Right lobe of liver (tissue), 6 donors: Measurements from ENCODE around the gene FADS2. TPM values are rescaled to one million over a fixed set of nuclear protein-coding genes. Genes with fewer than 3 reads are reported as not detected.
A peak's percentile ranks its signal among the peaks of the same experiment; 100 is the strongest.

Experiments
- ATAC-seq, 4 donors: fragments of 200-7000 bp; cut with Tn5 transposase; one replicate each; pipeline ENCODE4 v1.9.1; 2020; ENCODE audit warnings: mild to moderate bottlenecking in 4 of 4, moderate library complexity in 4 of 4
- DNase-seq, 3 donors: peaks; one replicate each; pipeline ENCODE4 v3.0.0-alpha.2; 2020
- H3K27ac ChIP-seq, 3 donors: fragments of 200-600 bp; one replicate each; pipeline ENCODE4 v1.8.0; 2022
- H3K27me3 ChIP-seq, 2 donors: fragments of 200-600 bp; one replicate each; pipeline ENCODE4 v1.8.0; 2022
- H3K36me3 ChIP-seq, 4 donors: fragments of 200-600 bp; sonication (generic) in 1 of 4; one replicate each; pipeline versions ENCODE4 v1.5.1 to v1.8.0; 2017 to 2022; ENCODE audit warnings: control low read depth in 1 of 4
- H3K4me1 ChIP-seq, 4 donors: fragments of 200-600 bp; sonication (generic) in 1 of 4; one replicate each; pipeline versions ENCODE4 v1.5.1 to v1.8.0; 2017 to 2022; ENCODE audit warnings: control low read depth in 1 of 4
- H3K4me3 ChIP-seq, 3 donors: fragments of 200-600 bp; one replicate each; pipeline ENCODE4 v1.8.0; 2022
- H3K9me3 ChIP-seq, 4 donors: fragments of 200-600 bp; sonication (generic) in 1 of 4; one replicate each; pipeline versions ENCODE4 v1.5.1 to v1.8.0; 2017 to 2022; ENCODE audit warnings: control low read depth in 1 of 4
- POLR2A ChIP-seq: fragments of 450-650 bp; IDR thresholded peaks from one replicate; pipeline ENCODE4 v1.6.1; 2017; ENCODE audit warnings: antibody characterized with exemption, mild to moderate bottlenecking
- WGBS: methylation state at CpG from one replicate; pipeline ENCODE4 v1.1.6; 2018; ENCODE audit warnings: low coverage, low lambda C conversion rate; ENCODE audit not compliant: insufficient coverage; ENCODE audit errors: missing lambda C conversion rate; 5-methylcytosine and 5-hydroxymethylcytosine counted together
- intact Hi-C, 2 donors: fragments of 100-400 bp; cut with DNase I; formaldehyde crosslinking; loops; one replicate each; pipeline versions ENCODE4 v1.11.2 to v1.14.1; 2022
- total RNA-seq, 6 experiments: library from RNA; depleted of rRNA in 2 of 6; stranded (reverse); fragments of >200 nt in 2 of 6; fragmentation: NEBNext Ultra II Directional in 3 of 6; extraction: Animal tissue kit (Norgen Biotek cat#: 25700) in 3 of 6; gene quantifications; one replicate each; pipeline versions ENCODE4 v1.1.0 to v1.2.4, GENCODE V29; 2016 to 2023
- TF ChIP-seq, protein P1 (sequence below), 4 donors: fragments of 200-600 bp in 3 of 4; fragments of 450-650 bp in 1 of 4; IDR thresholded peaks; one replicate each; pipeline versions ENCODE4 v1.5.1 to v1.8.0; 2016 to 2022; ENCODE audit warnings: antibody characterized with exemption in 4 of 4, mild to moderate bottlenecking in 2 of 4
- donor health status: DM: no; HTN: yes; CAD: no.
- donor health status: DM: no; HTN: no; CAD: no.
- donor health status: DM: no; HTN: no; CAD: no.
- donor health status: DM: no; HTN: yes; CAD: no.
- donor health status: DM: no; HTN: yes; CAD: no.

Gene FADS2
- total RNA-seq, 6 experiments from 2014 or later: 4.2 to 166 (median 110) TPM

- intact Hi-C loops: loop anchor here (10.0 kb wide), 2 partner anchors 153 to 283 kb away; no protein-coding TSS in a partner anchor
- no peaks in the 10 kb centered on the region for H3K9me3 ChIP-seq
- TF ChIP-seq, protein P1, sequence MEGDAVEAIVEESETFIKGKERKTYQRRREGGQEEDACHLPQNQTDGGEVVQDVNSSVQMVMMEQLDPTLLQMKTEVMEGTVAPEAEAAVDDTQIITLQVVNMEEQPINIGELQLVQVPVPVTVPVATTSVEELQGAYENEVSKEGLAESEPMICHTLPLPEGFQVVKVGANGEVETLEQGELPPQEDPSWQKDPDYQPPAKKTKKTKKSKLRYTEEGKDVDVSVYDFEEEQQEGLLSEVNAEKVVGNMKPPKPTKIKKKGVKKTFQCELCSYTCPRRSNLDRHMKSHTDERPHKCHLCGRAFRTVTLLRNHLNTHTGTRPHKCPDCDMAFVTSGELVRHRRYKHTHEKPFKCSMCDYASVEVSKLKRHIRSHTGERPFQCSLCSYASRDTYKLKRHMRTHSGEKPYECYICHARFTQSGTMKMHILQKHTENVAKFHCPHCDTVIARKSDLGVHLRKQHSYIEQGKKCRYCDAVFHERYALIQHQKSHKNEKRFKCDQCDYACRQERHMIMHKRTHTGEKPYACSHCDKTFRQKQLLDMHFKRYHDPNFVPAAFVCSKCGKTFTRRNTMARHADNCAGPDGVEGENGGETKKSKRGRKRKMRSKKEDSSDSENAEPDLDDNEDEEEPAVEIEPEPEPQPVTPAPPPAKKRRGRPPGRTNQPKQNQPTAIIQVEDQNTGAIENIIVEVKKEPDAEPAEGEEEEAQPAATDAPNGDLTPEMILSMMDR (IDR thresholded peaks at IDR 0.05): peak in 1 of 4 donors; percentile 2
- no peak for TF ChIP-seq POLR2A
- peak in 1 of 3 donors; percentile 51 for DNase-seq
- H3K36me3 ChIP-seq: peaks cover 0 to 31% (median 15%) of the 10 kb centered on the region in 4 donors
- H3K27ac ChIP-seq: peak overlapping the region; percentile 97 to 98 (median 98)
- peaks cover 0 to 13% (median 3%) of the 10 kb centered on the region in 4 donors for H3K4me1 ChIP-seq
- 3% methylated on average over 13 of the region's 14 CpGs for WGBS
- peak; percentile 27 to 62 (median 40) for ATAC-seq
- H3K4me3 ChIP-seq: peak overlapping the region; percentile 67 to 97 (median 76)
- no peaks in the 10 kb centered on the region for H3K27me3 ChIP-seq
Observed at GRCh38 chr11:61791737-61792309, 36.3 kb upstream of the FADS2 start.

DNA sequence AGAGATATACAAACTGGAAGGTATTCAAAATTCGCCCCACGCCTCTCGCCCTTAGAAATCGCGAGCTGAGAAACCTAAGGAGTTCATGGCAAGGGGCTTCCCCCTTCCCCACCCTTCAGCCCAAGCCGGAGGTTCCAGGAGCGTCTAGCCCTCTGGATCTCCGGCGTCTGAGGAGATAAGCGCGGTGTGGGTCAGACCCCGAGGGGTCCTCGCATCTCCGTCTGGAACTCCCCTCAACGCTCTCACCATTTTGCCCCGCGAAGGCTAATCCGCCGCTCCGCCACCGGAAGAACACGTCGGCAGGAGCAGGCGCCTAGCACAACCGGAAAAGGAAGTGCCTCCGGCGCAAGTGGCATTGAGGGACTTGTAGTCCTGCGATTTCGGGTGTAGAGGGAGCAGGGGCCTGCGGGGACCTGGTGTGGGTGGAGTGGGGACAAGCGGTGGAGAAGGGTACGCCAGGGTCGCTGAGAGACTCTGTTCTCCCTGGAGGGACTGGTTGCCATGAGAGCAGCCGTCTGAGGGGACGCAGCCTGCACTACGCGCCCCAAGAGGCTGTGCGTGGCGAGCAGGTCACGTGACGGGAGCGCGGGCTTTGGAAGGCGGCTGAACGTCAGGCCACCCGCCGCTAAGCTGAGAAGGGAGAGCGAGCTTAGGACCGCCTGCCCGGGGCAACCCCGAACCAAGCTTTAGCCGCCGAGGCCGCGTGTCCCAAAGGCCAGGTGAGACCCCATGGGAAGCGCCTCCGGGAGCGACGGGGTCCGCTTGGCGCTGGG, 35.6 kb upstream of the FADS2 start, which contains the start of the genes FEN1 and TMEM258:
Gene FEN1 (plus strand): TSS at position 602 of the 773 bp plus-strand sequence. CDS start 2,451 bp downstream, outside the sequence.
Gene TMEM258 (minus strand): TSS at position 290 of the 773 bp plus-strand sequence. CDS start 41 bp downstream, at position 249.
- intact Hi-C loops: loop anchor here (10.0 kb wide), 2 partner anchors 152 to 282 kb away; no protein-coding TSS in a partner anchor
- Histone ChIP-seq H3K9me3 (no peaks in the 10 kb centered on the region), H3K4me3 (peak within 1 kb of the TSS; percentile 67 to 97 (median 76)), H3K4me1 (peaks cover 0 to 16% (median 3%) of the 10 kb centered on the region in 4 donors), H3K27me3 (no peaks in the 10 kb centered on the region), H3K27ac (peak within 1 kb of the TSS; percentile 97 to 98 (median 98)), H3K36me3 (peaks cover 0 to 25% (median 12%) of the 10 kb centered on the region in 4 donors)
- TF ChIP-seq, protein P1 (IDR thresholded peaks at IDR 0.05): peak in 1 of 4 donors; percentile 16
- peak; percentile 64 for TF ChIP-seq POLR2A
- DNase-seq: peak; percentile 89 to 92 (median 91)
- peak; percentile 86 to 92 (median 91) for ATAC-seq
- 0% methylated on average over 10 of the region's 61 CpGs for WGBS

GRCh38 chr11:61793083-61793828, 34.8 kb upstream of the FADS2 start:
- Histone ChIP-seq H3K4me3 (peak overlapping the region; percentile 67 to 97 (median 76)), H3K9me3 (no peaks in the 10 kb centered on the region), H3K27me3 (no peaks in the 10 kb centered on the region), H3K36me3 (peaks cover 0 to 18% (median 10%) of the 10 kb centered on the region in 4 donors), H3K4me1 (peaks cover 0 to 20% (median 3%) of the 10 kb centered on the region in 4 donors), H3K27ac (peak overlapping the region; percentile 97 to 98 (median 98))
- ATAC-seq (no peak), DNase-seq (no peak)
- no peak for TF ChIP-seq POLR2A
- TF ChIP-seq, protein P1 (IDR thresholded peaks at IDR 0.05): no peak
- intact Hi-C loops: loop anchor here (10.0 kb wide), 2 partner anchors 152 to 282 kb away; no protein-coding TSS in a partner anchor
- WGBS: 3% methylated on average over 23 of the region's 29 CpGs

GRCh38 chr11:61793829-61794204, 34.3 kb upstream of the FADS2 start:
- Histone ChIP-seq H3K4me3 (no peak overlapping the region), H3K36me3 (peaks cover 0 to 13% (median 7%) of the 10 kb centered on the region in 4 donors), H3K4me1 (peaks cover 0 to 20% (median 3%) of the 10 kb centered on the region in 4 donors), H3K27ac (no peak overlapping the region), H3K9me3 (no peaks in the 10 kb centered on the region), H3K27me3 (no peaks in the 10 kb centered on the region)
- TF ChIP-seq, protein P1 (IDR thresholded peaks at IDR 0.05): no peak
- no peak for TF ChIP-seq POLR2A
- 46% methylated on average over 3 of the region's 3 CpGs for WGBS
- ATAC-seq (no peak), DNase-seq (no peak)
- intact Hi-C loops: loop anchor here (10.0 kb wide), 2 partner anchors 151 to 281 kb away; no protein-coding TSS in a partner anchor
